GM12801 (cell line): ENCODE results near the gene LAMA3.

Experiments
- TF ChIP-seq, protein P1 (sequence below): IDR thresholded peaks from one replicate; pipeline ENCODE4 v1.5.1; 2011; ENCODE audit warnings: control low read depth; ENCODE audit not compliant: insufficient read length; ENCODE audit errors: extremely low read depth

LAMA3 gene

DNA sequence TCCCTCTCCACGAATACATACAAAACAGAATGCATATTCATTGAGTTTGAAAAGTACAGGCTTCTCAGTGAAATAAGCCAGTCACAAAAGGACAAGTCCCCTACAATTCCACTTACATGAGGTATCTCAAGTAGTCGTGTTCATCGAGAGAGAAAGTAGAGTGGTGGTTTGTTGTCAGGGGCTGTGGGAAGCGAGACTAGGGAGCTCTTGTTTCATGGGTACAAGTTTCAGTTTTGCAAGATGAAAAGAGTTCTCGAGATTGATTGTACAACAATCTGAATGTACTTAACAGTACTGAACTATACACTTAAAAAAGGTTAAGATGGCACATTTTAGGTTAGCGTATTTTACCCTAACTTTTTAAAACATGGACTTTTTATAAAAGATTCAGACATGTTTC lies 253.9 kb downstream of the LAMA3 start:
- TF ChIP-seq, protein P1, sequence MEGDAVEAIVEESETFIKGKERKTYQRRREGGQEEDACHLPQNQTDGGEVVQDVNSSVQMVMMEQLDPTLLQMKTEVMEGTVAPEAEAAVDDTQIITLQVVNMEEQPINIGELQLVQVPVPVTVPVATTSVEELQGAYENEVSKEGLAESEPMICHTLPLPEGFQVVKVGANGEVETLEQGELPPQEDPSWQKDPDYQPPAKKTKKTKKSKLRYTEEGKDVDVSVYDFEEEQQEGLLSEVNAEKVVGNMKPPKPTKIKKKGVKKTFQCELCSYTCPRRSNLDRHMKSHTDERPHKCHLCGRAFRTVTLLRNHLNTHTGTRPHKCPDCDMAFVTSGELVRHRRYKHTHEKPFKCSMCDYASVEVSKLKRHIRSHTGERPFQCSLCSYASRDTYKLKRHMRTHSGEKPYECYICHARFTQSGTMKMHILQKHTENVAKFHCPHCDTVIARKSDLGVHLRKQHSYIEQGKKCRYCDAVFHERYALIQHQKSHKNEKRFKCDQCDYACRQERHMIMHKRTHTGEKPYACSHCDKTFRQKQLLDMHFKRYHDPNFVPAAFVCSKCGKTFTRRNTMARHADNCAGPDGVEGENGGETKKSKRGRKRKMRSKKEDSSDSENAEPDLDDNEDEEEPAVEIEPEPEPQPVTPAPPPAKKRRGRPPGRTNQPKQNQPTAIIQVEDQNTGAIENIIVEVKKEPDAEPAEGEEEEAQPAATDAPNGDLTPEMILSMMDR: no peak

DNA sequence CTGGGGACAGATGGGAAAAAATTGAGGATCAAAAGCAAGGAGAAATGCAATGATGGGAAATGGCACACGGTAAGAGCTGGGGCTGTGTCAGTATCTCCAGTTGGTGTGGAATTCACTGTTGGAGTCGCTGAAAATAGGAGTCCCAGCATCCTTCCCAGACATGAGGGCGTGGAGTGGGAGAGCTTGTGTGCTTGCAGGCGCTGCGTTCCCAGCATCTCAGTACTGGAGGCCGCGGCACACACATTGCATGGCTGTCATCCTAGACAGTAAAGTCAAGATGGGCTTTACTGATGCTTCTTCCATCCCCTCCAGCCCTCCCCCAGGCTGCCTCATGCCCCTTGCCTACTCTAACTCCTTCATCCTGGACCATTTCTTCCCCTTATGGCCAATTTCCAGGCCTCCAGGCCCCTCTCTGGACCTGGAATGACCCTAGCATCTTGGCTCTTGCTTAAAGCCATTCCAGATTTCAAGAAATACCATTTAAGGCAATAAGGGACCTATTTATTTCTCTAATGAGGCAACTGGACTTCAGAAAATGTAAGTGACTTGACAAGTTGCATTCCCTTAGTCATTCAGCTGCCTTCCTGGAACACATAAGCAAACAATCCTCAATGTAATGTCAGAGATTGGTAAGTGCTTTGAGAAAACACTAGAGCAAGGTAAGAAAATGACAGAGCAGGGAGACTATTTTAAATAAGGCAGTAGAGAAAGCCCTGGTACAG lies 254.8 kb downstream of the LAMA3 start:
- TF ChIP-seq, protein P1: no peak

DNA sequence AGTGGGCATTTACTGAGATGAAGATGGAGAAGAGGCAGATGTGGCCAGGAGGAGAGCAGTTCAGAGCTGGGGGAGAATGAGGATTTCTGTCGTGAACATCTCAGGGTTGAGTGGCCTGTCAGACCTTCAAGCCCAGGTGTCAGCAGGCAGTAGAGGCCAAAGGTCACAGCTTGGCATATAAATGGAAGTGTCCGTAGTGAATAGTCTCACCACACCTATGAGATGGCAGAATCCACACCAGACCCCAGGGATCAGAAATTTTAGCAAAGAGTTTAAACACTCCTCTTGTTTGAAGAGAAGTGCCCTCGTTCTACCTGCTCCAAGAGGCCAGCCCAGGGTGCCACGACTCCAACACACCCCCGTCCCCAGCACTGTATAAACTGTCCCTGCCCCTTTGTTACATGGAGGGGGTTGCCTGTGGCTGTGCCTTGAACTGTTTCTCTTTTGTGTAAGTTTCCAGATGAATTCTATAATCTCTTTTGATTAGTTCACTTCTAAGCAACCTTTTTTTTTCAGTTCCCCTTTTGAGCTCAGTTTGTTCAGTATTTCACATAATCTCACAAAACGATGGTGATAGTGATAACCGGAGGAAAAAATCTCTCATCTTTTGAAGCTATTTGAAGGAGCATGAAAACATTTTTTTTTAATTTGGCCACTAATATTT lies 256.3 kb downstream of the LAMA3 start:
- TF ChIP-seq, protein P1: no peak

DNA sequence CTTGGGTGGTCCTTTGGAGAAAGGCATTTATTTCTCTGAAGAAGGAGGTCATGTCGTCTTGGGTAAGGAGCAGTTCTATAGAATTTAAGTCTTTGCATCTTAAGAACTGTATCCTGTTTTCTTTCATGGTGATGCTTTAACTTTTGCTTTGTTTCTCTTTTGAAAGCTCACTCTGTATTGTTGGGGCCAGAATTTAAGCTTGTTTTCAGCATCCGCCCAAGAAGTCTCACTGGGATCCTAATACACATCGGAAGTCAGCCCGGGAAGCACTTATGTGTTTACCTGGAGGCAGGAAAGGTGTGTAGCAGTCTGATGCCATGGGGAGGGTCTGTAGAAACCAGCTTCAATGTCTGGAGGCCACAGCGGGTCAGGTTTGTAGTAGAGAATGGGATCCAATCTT lies 260.6 kb downstream of the LAMA3 start:
- TF ChIP-seq, protein P1: no peak

DNA sequence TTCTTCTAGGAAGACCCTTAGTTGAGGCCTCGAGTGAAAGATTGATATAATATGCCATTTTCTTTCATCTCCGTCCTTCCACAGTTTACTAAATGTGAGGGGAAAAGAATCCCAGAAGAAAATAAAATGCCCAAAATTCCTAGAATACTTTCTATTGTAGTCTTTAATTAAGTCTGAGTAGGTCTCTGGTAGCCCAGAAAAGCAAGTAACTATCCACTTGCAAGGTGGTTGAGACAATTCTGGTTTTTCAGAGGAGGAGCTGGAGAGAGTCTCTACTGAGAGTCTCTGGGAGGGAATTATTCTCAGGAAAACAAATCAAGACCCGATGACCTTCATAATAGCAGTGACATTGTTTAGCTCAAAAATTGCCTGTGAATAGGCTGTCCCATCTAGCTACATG lies 261.4 kb downstream of the LAMA3 start:
- TF ChIP-seq, protein P1: no peak

DNA sequence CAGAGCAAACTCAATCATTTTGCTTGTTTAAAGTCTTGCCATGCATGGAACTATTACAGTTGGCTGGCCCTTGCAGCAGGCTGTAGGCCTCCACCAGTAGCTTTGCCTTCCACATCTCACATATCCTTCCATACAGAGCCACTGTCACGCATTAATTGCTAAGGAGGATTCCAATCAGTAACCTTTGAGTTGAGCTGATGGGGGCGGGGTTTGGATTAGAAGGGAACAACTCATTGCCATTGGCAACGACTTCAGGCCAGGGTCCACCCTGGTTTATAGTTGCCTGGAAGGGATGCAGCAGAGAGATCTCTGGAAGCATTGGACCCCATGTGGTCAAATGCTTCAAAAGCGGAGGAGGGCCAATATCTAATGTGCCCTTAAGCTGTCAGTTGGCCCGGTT lies 262.0 kb downstream of the LAMA3 start:
- TF ChIP-seq, protein P1: no peak

DNA sequence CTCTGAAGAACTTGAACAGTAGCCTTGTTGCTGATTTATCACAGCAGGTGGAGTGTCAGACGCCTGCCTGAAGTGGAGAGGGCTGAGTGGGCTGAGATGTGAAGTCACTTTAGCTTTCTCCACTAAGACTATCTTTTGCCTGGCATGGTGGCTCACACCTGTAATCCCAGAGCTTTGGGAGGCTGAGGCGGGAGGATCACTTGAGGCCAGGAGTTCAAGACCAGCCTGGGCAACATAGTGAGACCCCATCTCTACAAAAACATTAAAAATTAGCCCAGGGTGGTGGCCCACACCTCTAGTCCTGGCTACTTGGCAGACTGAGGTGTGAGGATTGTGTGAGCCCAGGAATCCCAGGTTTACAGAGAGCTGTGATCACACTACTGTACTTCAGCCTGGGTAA lies 264.7 kb downstream of the LAMA3 start:
- TF ChIP-seq, protein P1: no peak
